Left renal pelvis (tissue), 4 donors: ENCODE results near the gene LAMA3. TPM values are rescaled to one million over a fixed set of nuclear protein-coding genes. Genes with fewer than 3 reads are reported as not detected.

ENCODE experiments used
- DNase-seq, 4 donors: peaks; one replicate each; pipeline ENCODE4 v3.0.0-alpha.2; 2013; ENCODE audit warnings: low read depth in 4 of 4, low spot score in 3 of 4
- polyA plus RNA-seq, 4 donors: library from polyadenylated mRNA; unstranded; fragments of 120-200 nt; gene quantifications; one replicate each; pipeline ENCODE4 v1.2.1, GENCODE V29; 2013; ENCODE audit not compliant: insufficient read length in 4 of 4

LAMA3 gene
- polyA plus RNA-seq, 4 donors = 1.5 to 3.1 (median 2.5) TPM

- DNase-seq = no peak
Measured at GRCh38 chr18:23951206-23951605, 262.0 kb downstream of the LAMA3 start.

GRCh38 chr18:23953984-23954383 lies 264.7 kb downstream of the LAMA3 start:
- DNase-seq = no peak

GRCh38 chr18:23956483-23956882 lies 267.2 kb downstream of the LAMA3 start:
- no peak for DNase-seq

- no peak for DNase-seq
Measured at GRCh38 chr18:23958036-23958435, 268.8 kb downstream of the LAMA3 start.

- peak in 1 of 4 donors; percentile 29 for DNase-seq
Measured at GRCh38 chr18:23963443-23964165, 274.4 kb downstream of the LAMA3 start.

GRCh38 chr18:23964282-23965238 lies 275.3 kb downstream of the LAMA3 start:
- no peak for DNase-seq

GRCh38 chr18:23966909-23967308 lies 277.7 kb downstream of the LAMA3 start:
- DNase-seq = no peak

- no peak for DNase-seq
Measured at GRCh38 chr18:23967321-23968089, 278.3 kb downstream of the LAMA3 start.

- DNase-seq = no peak
Measured at GRCh38 chr18:23968638-23969604, 279.7 kb downstream of the LAMA3 start.

GRCh38 chr18:23969664-23970063 lies 280.4 kb downstream of the LAMA3 start:
- DNase-seq = no peak

GRCh38 chr18:23970161-23971096 lies 281.2 kb downstream of the LAMA3 start:
- DNase-seq = no peak

- DNase-seq = no peak
Measured at GRCh38 chr18:23971097-23971440, 281.8 kb downstream of the LAMA3 start.

- no peak for DNase-seq
Measured at GRCh38 chr18:23971666-23972230, 282.5 kb downstream of the LAMA3 start.

- DNase-seq = no peak
Measured at GRCh38 chr18:23972453-23972852, 283.2 kb downstream of the LAMA3 start.

- DNase-seq = no peak
Measured at GRCh38 chr18:23977103-23977502, 287.9 kb downstream of the LAMA3 start.

GRCh38 chr18:23977719-23978483 lies 288.6 kb downstream of the LAMA3 start:
- DNase-seq = no peak

GRCh38 chr18:23981369-23981980 lies 292.2 kb downstream of the LAMA3 start:
- DNase-seq = no peak
